ENCODE measurements around the gene KCNIP4. TPM values are rescaled to one million over a fixed set of nuclear protein-coding genes. Genes with fewer than 3 reads are reported as not detected.

Gene KCNIP4
- total and polyA plus RNA-seq, 10 of the 15 experiments (the other 5 are each of a cell fraction or from before 2014, with no cell fraction given) = 0.03 to 0.23 (median 0.13) TPM; not detected in 7

- ATAC-seq (no peak), DNase-seq (ENCODE audit: low read depth, low spot score) (no peak), FAIRE-seq (no peak)
- ChIA-PET POLR2A (no interaction called here), RAD21 (ENCODE audit: unreplicated experiment) (no interaction called here), SMC1A (ENCODE audit: uncharacterized antibody, unreplicated experiment) (interaction anchor here (1.5 kb wide), 1 partner anchor 11 kb away, joined by 4 read pairs; no protein-coding TSS in a partner anchor), CTCF (interaction anchor here (1.6 kb wide), 1 partner anchor 18 kb away, joined by 3 read pairs; no protein-coding TSS in a partner anchor)
- no peaks in the 10 kb centered on the region for H3K79me2 ChIP-seq (ENCODE audit: control insufficient read depth, insufficient read depth, low read length)
- 7% methylated on average over 1 of the region's 1 CpG for WGBS (ENCODE audit: insufficient coverage, insufficient replicate concordance, low lambda C conversion rate, missing lambda C conversion rate)
- H3K9ac ChIP-seq (ENCODE audit: control insufficient read depth, insufficient read depth, low read length) = no peak overlapping the region
- no peaks in the 10 kb centered on the region for H3K9me3 ChIP-seq (replicated peaks; ENCODE audit: control insufficient read depth, insufficient read depth, low read length)
- no peaks in the 10 kb centered on the region for H3K36me3 ChIP-seq (ENCODE audit: control insufficient read depth in 2 of 2, insufficient read depth in 2 of 2, low read length in 1 of 2)
- no peak overlapping the region for H3K4me2 ChIP-seq (ENCODE audit: control insufficient read depth, insufficient read depth)
- BruUV-seq (replicated peaks) = no TSS peak
- no peak overlapping the region for H2AFZ ChIP-seq (ENCODE audit: control insufficient read depth, low read depth, low read length)
- TF ChIP-seq REST (IDR thresholded peaks at IDR 0.05; ENCODE audit: low read depth, low read length) (no peak), RCOR1 (conservative IDR thresholded peaks at IDR 0.05; ENCODE audit: low read depth, low read length) (no peak), CEBPZ (IDR thresholded peaks at IDR 0.05; ENCODE audit: low read depth, low read length) (no peak), STAT1 (conservative IDR thresholded peaks at IDR 0.05) (no peak), POLR2AphosphoS5 (IDR thresholded peaks at IDR 0.05; ENCODE audit: low read length) (no peak), RAD21 (IDR thresholded peaks at IDR 0.05; ENCODE audit: insufficient read depth, low read depth, low read length) (no peak), IRF3 (IDR thresholded peaks at IDR 0.05) (no peak), JUNB (IDR thresholded peaks at IDR 0.05) (no peak), RAD51 (IDR thresholded peaks at IDR 0.05) (no peak), TBL1XR1 (IDR thresholded peaks at IDR 0.05; ENCODE audit: low read depth, low read length) (no peak), TAF1 (IDR thresholded peaks at IDR 0.05; ENCODE audit: borderline replicate concordance, low read depth, low read length) (no peak), IKZF2 (IDR thresholded peaks at IDR 0.05) (no peak)
- in situ Hi-C loops (cut with MboI) (no loop called here), intact Hi-C loops (cut with micrococcal nuclease; ENCODE audit: unreplicated experiment) (no loop called here)
- H3K27ac ChIP-seq (ENCODE audit: control insufficient read depth, insufficient read depth) = no peak overlapping the region
- no peaks in the 10 kb centered on the region for H4K20me1 ChIP-seq (ENCODE audit: control insufficient read depth, insufficient read depth)
- no peak overlapping the region for H3K4me3 ChIP-seq
- H3K27me3 ChIP-seq (replicated peaks in 1 of 2; ENCODE audit: control insufficient read depth in 2 of 2, insufficient read depth in 2 of 2, low read length in 1 of 2) = no peaks in the 10 kb centered on the region
- no peaks in the 10 kb centered on the region for H3K4me1 ChIP-seq (ENCODE audit: control insufficient read depth, insufficient read depth, low read length)
Observed at GRCh38 chr4:21625447-21625846, 323.1 kb downstream of the KCNIP4 start.

Measured in GM12878 (cell line).